22Rv1 (cell line): ENCODE results near the gene DIPK1B.

ENCODE experiments used
- H3K27ac ChIP-seq: fragments of 450-650 bp; 2 replicates; pipeline ENCODE4 v1.5.1; 2017
- ZFX ChIP-seq: fragments of 450-650 bp; IDR thresholded peaks from 2 replicates; pipeline ENCODE4 v1.6.1; 2017; ENCODE audit warnings: antibody characterized with exemption, borderline replicate concordance
- TF ChIP-seq, protein P1 (sequence below): fragments of 450-650 bp; IDR thresholded peaks from 2 replicates; pipeline ENCODE4 v1.5.1; 2017; ENCODE audit warnings: mild to moderate bottlenecking

DIPK1B gene

DNA sequence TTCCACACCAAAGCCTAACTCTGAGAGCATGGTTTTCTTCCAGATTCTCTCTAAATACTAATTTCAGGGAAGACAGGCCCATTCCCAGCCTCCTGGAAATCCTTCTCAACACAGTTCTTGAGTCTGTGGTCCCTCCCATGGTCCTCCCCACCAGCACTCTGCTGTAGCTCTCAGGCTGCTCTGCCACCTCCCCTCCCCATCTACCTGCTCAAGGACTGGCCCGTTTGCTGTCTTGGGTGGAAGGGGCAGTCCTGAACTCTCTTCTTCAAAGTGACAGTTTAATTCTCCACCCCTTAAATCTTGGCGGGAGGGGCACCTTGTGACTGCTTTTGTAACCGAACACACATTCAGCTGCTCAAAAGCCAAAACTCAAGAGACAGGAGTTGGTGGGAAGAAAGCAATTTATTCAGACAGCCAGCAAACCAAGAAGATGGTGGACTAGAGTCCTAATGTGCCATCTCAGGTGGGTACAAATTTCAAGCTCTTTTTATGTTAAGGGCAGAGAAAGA lies 59.6 kb downstream of the DIPK1B start:
- TF ChIP-seq, protein P1, sequence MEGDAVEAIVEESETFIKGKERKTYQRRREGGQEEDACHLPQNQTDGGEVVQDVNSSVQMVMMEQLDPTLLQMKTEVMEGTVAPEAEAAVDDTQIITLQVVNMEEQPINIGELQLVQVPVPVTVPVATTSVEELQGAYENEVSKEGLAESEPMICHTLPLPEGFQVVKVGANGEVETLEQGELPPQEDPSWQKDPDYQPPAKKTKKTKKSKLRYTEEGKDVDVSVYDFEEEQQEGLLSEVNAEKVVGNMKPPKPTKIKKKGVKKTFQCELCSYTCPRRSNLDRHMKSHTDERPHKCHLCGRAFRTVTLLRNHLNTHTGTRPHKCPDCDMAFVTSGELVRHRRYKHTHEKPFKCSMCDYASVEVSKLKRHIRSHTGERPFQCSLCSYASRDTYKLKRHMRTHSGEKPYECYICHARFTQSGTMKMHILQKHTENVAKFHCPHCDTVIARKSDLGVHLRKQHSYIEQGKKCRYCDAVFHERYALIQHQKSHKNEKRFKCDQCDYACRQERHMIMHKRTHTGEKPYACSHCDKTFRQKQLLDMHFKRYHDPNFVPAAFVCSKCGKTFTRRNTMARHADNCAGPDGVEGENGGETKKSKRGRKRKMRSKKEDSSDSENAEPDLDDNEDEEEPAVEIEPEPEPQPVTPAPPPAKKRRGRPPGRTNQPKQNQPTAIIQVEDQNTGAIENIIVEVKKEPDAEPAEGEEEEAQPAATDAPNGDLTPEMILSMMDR: no peak
- TF ChIP-seq ZFX: no peak

DNA sequence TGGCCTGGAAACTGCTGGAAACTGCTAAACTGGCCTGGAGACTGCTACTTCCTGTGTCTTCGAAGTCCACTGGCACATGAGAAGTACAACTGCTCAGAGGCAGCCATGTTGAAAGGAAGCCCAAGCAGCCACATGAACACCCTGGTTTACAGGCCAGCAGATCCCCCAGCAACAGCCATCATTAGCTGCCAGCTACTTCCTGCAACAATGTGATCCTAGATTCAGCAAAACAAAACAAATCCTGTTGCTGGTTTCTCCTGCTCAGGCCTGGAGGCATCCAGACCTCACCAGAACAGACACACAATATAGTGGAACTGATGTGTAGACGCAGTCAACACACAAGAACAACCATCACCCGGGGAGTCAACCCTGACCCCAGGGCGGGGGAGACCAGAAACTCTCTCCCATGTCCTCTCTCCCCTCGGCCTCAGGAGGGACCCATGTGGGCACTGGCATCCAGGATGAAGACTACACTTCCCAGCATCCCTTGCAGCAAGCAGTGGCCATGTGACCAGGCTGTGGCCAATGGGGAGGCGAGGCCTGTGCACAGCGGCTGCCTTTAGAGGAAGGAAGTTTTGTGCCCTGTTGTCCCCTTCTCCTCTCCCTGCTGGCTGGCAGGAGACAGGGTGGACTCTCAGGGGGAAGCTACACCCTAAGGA lies 61.1 kb downstream of the DIPK1B start:
- no peak overlapping the region for H3K27ac ChIP-seq

More for the DNA sequence above, 59.6 kb downstream of the DIPK1B start:
- no peak overlapping the region for H3K27ac ChIP-seq

More for the DNA sequence above, 61.1 kb downstream of the DIPK1B start:
- TF ChIP-seq, protein P1: no peak
- TF ChIP-seq ZFX: no peak
